Stimulated activated CD4-positive, alpha-beta T cell treated with anti-CD3 and anti-CD28 coated beads, TNF-alpha, amount 100 ng/mL, for 24 hours (primary cell): Measurements from ENCODE around the gene ACOT6.
"Not testable (repeated sequence)": the region's sequence is repeated elsewhere in the genome, so short reads cannot be mapped to it uniquely, and the experiment has no call there.

Experiments used
- DNase-seq, 3 experiments: peaks; one replicate each; pipeline ENCODE4 v3.0.0-alpha.2; 2020; ENCODE audit warnings: low read depth in 3 of 3

ACOT6 gene, protein sequence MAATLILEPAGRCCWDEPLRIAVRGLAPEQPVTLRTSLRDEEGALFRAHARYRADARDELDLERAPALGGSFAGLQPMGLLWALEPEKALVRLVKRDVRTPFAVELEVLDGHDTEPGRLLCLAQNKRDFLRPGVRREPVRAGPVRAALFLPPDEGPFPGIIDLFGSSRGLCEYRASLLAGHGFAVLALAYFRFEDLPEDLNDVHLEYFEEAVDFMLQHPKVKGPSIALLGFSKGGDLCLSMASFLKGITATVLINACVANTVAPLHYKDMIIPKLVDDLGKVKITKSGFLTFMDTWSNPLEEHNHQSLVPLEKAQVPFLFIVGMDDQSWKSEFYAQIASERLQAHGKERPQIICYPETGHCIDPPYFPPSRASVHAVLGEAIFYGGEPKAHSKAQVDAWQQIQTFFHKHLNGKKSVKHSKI

DNA sequence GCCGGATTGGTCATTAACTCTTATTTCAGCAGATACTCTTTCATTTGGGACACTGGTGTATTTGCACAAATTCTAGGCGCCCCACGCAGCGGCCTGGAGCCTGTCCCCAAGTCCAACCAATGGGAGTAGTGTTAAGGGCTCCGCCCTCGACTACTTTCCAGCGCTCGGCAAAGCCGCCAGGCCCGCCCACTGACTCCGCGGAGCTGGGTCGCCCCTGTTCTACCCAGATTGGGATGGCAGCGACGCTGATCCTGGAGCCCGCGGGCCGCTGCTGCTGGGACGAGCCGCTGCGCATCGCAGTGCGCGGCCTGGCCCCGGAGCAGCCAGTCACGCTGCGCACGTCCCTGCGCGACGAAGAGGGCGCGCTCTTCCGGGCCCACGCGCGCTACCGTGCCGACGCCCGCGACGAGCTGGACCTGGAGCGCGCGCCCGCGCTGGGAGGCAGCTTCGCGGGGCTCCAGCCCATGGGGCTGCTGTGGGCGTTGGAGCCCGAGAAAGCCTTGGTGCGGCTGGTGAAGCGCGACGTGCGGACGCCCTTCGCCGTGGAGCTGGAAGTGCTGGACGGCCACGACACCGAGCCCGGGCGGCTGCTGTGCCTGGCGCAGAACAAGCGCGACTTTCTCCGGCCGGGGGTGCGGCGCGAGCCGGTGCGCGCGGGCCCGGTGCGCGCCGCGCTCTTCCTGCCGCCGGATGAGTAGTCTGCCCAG is at the start of gene ACOT6:
Gene ACOT6 (plus strand): TSS at position 179 of the 707 bp plus-strand sequence. CDS start 55 bp downstream, at position 234.
- peak; percentile 21 to 71 (median 42) for DNase-seq

DNA sequence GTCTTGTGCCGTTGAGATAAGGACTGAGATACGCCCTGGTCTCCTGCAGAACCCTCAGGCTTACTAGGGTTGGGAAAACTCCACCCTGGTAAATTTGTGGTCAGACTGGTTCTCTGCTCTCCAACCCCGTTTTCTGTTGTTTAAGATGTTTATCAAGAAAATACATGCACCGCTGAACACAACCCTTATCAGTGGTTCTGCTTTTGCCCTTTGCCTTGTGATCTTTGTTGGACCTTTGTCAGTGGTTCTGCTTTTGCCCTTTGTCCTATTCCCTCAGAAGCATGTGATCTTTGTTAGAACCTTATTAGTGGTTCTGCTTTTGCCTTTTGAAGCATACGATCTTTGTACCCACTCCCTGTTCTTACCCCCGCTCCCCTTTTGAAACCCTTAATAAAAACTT is 49.6 kb upstream of the ACOT6 start:
- DNase-seq = not testable (repeated sequence)

DNA sequence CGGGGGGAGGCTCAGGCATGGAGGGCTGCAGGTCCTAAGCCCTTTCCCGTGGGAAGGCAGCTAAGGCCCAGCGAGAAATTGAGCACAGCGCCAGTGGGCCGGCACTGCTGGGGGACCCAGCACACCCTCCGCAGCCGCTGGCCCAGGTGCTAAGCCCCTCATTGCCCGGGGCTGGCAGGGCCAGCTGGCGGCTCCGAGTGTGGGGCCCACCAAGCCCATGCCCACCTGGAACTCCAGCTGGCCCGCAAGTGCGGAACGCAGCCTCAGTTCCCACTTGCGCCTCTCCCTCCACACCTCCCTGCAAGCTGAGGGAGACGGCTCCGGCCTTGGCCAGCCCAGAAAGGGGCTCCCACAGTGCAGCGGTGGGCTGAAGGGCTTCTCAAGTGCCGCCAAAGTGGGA is 45.9 kb upstream of the ACOT6 start:
- DNase-seq = not testable (repeated sequence)

DNA sequence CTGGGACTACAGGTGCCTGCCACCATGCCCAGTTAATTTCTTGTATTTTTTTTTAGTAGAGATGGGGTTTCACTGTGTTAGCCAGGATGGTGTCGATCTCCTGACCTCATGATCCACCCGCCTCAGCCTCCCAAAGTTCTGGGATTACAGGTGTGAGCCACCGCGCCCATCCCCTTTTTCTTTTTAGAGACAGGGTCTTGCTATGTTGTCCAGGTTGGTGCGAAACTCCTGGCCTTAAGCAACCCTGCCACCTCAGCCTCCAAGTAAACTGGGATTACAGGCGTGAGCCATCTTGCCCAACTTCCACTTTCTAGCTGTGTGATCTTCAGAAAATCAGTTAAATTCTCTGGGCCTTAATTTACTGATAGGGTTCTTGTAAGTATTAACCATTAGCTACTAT is 45.4 kb upstream of the ACOT6 start:
- DNase-seq = not testable (repeated sequence)

DNA sequence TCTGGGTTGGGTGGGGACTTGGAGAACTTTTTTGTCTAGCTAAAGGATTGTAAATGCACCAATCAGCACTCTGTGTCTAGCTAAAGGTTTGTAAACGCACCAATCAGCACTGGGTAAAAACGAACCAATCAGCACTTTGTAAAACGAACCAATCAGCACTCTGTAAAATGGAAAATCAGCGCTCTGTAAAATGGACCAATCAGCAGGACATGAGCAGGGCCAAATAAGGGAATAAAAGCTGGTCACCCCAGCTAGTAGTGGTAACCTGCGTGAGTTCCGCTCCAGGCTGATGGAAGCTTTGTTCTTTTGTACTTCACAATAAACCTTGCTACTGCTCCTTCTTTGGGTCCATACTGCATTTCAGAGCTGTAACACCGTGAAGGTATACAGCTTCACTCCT is 45.0 kb upstream of the ACOT6 start:
- DNase-seq = no peak

DNA sequence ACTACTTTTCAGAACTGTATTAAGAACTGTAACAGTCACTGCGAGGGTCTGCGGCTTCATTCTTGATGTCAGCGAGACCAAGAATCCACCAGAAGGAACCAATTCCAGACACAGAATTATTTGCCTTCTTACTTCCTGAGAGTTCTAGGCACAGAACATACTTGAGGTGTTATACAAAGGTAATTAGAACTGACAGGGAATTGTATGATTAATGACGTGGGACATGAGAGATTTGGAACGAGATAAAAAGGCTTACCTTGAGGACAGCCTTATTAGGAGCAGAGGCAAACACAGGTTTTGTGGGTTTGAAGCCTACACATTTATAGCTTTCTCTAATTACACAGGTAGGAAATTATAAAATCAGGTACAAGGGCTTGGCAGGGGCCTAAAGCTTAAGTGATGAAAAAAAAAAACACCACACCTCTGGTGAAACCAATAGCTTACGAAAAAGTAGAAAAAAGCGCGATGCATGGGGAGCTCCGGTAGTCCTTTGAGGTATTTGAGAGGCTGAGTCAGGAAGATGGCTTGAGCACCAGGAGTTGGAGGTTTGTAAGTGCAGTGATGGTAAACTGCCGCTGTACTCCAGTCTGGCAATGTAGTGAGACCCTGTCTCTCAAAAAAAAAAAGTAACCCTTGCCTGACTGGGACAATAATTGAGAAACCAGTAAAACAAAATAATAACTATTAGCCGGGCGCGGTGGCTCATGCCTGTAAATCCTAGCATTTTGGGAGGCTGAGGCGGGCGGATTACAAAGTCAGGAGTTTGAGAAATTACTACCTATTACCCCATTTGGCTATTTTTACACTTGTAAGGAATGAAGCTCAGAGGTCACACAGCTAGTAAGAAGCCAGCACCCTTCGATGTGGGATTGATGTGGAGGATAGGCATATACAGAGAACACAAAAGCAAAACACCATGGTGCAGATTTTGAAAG is 44.1 kb upstream of the ACOT6 start:
- no peak for DNase-seq

DNA sequence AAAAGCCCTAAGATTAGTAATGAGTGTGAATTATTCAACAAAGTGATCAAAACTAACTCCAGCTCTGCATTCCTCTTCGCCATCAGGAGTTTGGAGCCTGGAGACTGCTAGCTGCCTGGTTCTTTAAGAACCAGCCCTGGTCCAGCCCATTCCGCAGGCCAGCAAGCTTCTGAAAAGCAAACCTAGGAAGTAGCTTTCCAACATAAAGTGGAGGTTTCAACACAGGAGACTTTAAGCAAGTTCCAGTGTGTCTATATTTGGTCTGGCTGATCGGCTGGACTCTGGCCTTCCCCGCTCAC is 43.5 kb upstream of the ACOT6 start:
- DNase-seq = not testable (repeated sequence)

DNA sequence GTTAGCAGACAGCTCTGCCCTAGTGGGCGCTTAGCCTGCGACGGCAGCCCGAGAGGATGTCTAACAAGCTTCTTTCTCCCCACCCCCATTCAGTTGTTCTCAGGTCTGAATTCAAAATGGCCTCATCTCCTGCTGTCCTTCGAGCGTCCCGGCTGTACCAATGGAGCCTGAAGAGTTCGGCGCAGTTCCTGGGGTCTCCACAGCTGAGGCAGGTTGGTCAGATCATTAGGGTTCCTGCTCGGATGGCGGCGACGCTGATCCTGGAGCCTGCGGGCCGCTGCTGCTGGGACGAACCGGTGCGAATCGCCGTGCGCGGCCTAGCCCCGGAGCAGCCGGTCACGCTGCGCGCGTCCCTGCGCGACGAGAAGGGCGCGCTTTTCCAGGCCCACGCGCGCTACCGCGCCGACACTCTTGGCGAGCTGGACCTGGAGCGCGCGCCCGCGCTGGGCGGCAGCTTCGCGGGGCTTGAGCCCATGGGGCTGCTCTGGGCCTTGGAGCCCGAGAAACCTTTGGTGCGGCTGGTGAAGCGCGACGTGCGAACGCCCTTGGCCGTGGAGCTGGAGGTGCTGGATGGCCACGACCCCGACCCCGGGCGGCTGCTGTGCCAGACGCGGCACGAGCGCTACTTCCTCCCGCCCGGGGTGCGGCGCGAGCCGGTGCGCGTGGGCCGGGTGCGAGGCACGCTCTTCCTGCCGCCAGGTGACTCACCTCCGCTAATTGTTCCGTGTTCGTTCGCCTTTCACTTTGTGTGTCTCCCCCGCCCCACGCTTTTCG is 42.9 kb upstream of the ACOT6 start, which contains the start of gene ACOT2:
Gene ACOT2 (plus strand): TSS at position 29 of the 774 bp plus-strand sequence. CDS start 28 bp downstream, at position 57.
- peak; percentile 64 to 85 (median 76) for DNase-seq

DNA sequence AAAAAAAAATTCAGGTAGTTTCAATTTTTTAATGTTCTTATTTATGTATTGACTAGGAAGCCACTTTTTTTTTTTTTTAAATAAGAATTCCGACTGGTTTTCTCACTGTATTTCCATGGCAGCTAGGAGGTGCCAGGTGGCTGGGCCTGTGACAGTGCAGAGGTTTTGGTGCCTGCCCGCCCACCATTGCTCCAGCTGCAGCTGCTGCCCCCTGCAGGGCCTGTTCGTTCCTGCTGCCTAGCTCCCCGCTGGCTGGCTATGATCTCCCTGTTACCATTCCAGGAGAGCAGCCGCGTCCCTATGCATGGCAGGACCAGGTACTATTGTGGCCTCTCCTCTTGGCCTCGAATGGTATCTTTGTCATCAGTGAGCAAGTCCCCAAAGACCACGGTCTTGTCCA is 41.4 kb upstream of the ACOT6 start:
- peak in 2 of 3 experiments; percentile 24 to 70 for DNase-seq

DNA sequence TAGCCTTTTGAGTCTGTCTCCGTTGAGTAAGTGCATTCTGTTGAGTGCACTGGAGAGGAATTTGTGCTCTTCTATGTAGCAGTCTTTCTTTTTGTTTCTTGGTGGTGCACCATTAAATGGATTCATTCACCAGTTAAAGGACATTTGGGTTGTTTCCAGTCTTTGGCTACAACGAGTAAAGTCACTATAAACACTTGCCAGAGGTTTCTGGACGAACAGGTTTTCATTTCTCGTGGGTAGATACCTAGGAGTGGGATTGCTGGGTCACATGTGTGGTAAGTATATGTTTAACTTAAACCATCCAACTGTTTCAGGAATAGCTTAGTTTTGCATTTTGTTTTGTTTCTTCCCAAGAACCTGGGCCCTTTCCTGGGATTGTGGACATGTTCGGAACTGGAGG is 39.3 kb upstream of the ACOT6 start:
- DNase-seq = not testable (repeated sequence)

DNA sequence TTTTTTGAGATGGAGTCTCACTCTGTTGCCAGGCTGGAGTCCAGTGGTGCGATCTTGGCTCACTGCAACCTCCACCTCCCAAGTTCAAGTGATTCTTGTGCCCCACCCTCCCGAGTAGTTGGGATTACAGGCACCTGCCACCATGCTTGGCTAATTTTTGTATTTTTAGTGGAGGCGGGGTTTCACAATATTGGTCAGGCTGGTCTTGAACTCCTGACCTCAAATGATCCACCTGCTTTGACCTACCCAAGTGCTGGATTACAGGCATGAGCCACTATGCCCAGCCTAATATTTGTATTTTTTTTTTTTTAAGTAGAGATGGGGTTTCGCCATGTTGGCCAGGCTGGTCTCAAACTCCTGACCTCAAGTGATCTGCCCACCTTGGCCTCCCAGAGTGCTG is 38.6 kb upstream of the ACOT6 start:
- not testable (repeated sequence) for DNase-seq

DNA sequence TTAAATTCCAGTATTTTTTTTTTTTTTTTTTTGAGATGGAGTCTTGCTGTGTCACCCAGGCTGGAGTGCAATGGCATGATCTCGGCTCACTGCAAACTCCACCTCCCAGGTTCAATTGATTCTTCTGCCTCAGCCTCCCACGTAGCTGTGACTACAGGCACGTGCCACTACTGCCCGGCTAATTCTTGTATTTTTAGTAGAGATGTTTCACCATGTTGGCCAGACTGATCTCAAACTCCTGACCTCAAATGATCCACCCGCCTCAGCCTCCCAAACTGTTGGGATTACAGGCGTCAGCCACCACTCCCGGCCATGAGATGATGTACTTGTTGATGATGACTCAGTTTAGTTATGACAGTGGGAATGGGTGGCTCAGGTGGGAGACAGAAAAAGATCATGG is 38.1 kb upstream of the ACOT6 start:
- not testable (repeated sequence) for DNase-seq

DNA sequence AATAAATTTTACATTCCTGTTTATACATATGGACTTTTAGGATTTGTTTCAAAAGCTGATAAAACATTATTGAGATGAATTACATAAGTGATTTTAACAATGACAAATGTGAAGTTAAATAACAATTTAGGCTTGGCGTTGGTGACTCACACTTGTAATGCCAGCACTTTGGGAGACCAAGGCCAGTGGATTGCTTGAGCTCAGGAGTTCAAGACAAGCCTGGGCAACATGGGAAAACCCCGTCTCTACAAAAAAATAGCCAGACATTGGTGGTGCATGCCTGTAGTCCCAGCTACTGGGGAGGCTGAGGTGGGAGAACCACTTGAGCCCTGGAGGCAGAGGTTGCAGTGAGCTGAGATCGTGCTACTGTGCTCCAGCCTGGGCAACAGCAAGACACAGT is 35.9 kb upstream of the ACOT6 start:
- DNase-seq = no peak

DNA sequence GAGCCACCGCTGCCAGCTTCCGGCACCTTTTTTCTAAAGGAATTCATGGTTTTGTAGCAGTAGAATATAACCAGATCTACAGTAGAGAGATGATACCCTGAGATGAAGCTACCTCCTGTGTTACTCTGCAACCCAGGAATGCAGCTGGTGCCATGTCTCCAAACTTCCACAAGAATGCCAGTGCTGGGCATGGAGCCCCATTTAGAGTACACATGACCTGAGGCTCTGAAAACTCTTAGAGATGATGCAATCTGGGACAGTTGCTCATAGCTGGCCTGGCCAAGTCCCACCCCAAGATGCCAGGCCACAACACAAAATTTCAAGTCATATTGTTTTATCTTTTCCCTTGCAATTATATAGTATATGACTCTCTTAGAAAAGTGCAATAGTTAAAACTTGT is 35.1 kb upstream of the ACOT6 start:
- not testable (repeated sequence) for DNase-seq

DNA sequence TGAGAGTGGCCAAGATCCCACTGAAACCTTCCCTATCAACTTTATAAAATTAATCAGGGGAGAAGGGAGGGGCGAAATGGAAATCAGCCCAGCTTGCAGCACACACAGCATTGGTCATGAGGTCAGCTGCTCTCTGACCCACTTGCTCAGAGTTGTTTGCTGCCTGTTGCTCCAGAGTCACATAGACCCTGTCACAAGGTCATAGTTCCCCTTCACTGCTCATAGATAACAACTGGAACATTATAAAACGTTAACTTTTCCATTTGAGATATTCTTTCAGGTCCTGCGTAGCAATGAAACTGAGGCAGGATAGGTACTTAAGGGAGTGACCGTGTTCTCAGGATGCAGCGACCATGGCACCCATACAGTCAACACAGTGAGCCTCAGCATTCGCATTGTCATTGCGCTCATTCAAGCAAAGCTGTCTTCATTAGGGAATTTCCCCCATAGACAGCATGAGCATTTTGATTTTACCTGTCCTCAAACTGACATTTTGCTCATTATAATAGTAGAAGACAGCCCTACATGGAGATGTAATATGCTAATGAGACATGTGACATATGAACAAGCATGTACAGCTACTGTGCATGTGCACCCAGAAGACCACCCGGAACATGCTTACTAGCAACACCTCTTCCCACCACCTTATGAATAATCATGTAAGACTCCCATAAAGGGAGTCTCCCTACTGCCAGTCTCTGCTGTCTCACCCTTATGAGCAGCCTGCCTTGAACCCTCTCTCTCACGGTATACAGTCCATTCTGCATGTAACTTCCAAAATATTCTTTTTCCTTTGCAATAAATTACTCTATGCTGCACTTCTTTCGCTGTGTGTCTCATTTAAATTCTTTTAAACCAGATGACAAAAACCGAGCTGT is 30.0 kb upstream of the ACOT6 start:
- DNase-seq = not testable (repeated sequence)

DNA sequence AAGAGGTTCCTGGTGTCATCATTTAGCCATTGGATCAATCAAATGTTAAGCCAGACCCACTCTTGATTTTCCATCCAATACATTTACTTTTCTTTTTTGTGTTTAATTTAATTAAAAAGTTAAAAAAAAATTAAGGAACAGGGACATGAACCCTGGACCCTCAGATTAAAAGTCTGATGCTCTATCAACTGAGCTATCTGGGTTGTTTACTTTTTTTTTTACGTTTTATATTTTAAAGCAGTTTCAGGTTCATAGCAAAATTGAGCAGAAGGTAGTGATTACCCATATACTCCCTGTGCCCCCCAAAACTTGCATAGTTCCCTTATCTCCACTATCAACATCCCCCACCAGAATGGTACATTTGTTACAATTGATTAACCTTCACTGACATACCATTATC is 23.6 kb upstream of the ACOT6 start:
- DNase-seq = no peak

DNA sequence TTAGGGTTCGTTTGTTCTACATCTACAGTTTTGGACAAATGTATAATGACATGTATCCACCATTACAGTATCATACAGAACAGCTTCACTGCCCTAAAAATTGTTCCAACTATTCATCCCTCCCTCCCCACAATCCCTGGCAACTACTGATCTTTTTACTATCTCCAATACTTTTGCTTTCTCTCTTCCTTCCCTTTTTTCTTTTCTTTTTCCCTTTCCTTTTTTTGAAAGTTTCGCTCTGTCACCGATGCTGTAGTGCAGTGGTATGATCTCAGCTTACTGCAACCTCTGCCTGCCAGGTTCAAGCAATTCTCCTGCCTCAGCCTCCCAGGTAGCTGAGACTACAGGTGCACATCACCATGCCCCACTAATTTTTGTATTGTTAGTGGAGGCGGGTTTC is 23.2 kb upstream of the ACOT6 start:
- DNase-seq = no peak

DNA sequence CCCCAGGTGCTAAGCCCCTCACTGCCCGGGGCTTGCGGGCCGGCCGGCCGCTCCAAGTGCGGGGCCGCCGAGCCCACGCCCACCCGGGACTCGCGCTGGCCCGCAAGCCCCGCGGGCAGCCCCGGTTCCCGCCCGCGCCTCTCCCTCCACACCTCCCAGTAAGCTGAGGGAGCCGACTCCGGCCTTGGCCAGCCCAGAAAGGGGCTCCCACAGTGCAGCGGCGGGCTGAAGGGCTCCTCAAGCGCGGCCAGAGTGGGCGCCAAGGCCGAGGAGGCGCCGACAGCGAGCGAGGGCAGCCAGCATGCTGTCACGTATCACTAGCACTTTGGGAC is 21.7 kb upstream of the ACOT6 start:
- not testable (repeated sequence) for DNase-seq

DNA sequence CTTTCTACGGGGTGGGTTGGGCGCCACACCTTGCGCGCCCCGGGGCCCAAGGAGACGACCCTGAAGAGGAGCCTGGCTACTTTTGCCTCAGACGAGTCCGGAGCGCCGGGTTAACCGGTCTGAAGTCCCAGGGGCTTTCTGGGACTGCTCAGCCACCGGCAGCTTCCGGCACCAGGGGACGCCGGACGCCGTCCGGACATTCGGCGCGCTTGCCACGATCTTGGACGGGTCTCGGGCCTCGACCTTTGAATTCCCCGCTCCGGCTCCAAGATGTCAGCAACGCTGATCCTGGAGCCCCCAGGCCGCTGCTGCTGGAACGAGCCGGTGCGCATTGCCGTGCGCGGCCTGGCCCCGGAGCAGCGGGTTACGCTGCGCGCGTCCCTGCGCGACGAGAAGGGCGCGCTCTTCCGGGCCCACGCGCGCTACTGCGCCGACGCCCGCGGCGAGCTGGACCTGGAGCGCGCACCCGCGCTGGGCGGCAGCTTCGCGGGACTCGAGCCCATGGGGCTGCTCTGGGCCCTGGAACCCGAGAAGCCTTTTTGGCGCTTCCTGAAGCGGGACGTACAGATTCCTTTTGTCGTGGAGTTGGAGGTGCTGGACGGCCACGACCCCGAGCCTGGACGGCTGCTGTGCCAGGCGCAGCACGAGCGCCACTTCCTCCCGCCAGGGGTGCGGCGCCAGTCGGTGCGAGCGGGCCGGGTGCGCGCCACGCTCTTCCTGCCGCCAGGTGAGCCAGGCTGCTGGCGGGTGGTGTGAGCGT is 20.4 kb upstream of the ACOT6 start, which contains the start of gene ACOT4:
Gene ACOT4 (plus strand): TSS at position 184 of the 760 bp plus-strand sequence. CDS start 87 bp downstream, at position 271.
- peak in 1 of 3 experiments; percentile 48 for DNase-seq
